Activated CD8-positive, alpha-beta T cell treated with anti-CD3 and anti-CD28 coated beads for 36 hours (primary cell): ENCODE measurements around the gene PRKN. TPM values are rescaled to one million over a fixed set of nuclear protein-coding genes. Genes with fewer than 3 reads are reported as not detected.
A peak's percentile ranks its signal among the peaks of the same experiment; 100 is the strongest.

ENCODE experiments used
- ATAC-seq: fragments of 200-7000 bp; cut with Tn5 transposase; one replicate; pipeline ENCODE4 v1.10.0; 2021; ENCODE audit warnings: mild to moderate bottlenecking, moderate library complexity
- CTCF ChIA-PET: fragments of 350-600 bp; sonication (Branson Sonifier 250); formaldehyde crosslinking; loops from one replicate; lab custom pipeline; 2021; ENCODE audit warnings: antibody characterized with exemption; lab: Charles Lee
- POLR2A ChIA-PET: fragments of 350-600 bp; sonication (Branson Sonifier 250); formaldehyde crosslinking; loops from one replicate; lab custom pipeline; 2021; ENCODE audit warnings: antibody characterized with exemption; lab: Charles Lee
- DNase-seq: peaks from one replicate; pipeline ENCODE4 v3.0.0-alpha.2; 2020
- H3K27ac Mint-ChIP-seq: one replicate; pipeline ENCODE4 v1.8.0; 2021; ENCODE audit warnings: mild to moderate bottlenecking, mixed read lengths
- H3K27me3 Mint-ChIP-seq: one replicate; pipeline ENCODE4 v1.8.0; 2021; ENCODE audit warnings: mixed read lengths
- H3K36me3 Mint-ChIP-seq: one replicate; pipeline ENCODE4 v1.8.0; 2021; ENCODE audit warnings: low read depth, mixed read lengths
- H3K4me1 Mint-ChIP-seq: one replicate; pipeline ENCODE4 v1.8.0; 2021; ENCODE audit warnings: low read depth, mixed read lengths
- H3K4me3 Mint-ChIP-seq: one replicate; pipeline ENCODE4 v1.8.0; 2021; ENCODE audit warnings: mild to moderate bottlenecking, moderate library complexity, mixed read lengths
- H3K9me3 Mint-ChIP-seq: one replicate; pipeline ENCODE4 v1.8.0; 2021; ENCODE audit warnings: mixed read lengths
- intact Hi-C: fragments of 100-400 bp; cut with micrococcal nuclease; formaldehyde crosslinking; loops from one replicate; pipeline ENCODE4 v1.10.0; 2022
- total RNA-seq, 2 experiments: library from RNA; stranded (reverse); gene quantifications; one replicate each; pipeline ENCODE4 v1.2.3, GENCODE V29; 2021
- TF ChIP-seq, protein P1 (sequence below): fragments of 200-600 bp; IDR thresholded peaks from one replicate; pipeline ENCODE4 v1.8.0; 2022; ENCODE audit warnings: antibody characterized with exemption, mild to moderate bottlenecking

Gene PRKN
- total RNA-seq, 2 experiments from 2014 or later, result 1.2 to 1.4 TPM

- POLR2A ChIA-PET, result no interaction called here
- DNase-seq (no peak), ATAC-seq (no peak)
- no peak overlapping the region for H3K4me3 Mint-ChIP-seq
- H3K27me3 Mint-ChIP-seq, result no peaks in the 10 kb centered on the region
- no peaks in the 10 kb centered on the region for H3K36me3 Mint-ChIP-seq
- H3K9me3 Mint-ChIP-seq, result no peaks in the 10 kb centered on the region
- TF ChIP-seq, protein P1, sequence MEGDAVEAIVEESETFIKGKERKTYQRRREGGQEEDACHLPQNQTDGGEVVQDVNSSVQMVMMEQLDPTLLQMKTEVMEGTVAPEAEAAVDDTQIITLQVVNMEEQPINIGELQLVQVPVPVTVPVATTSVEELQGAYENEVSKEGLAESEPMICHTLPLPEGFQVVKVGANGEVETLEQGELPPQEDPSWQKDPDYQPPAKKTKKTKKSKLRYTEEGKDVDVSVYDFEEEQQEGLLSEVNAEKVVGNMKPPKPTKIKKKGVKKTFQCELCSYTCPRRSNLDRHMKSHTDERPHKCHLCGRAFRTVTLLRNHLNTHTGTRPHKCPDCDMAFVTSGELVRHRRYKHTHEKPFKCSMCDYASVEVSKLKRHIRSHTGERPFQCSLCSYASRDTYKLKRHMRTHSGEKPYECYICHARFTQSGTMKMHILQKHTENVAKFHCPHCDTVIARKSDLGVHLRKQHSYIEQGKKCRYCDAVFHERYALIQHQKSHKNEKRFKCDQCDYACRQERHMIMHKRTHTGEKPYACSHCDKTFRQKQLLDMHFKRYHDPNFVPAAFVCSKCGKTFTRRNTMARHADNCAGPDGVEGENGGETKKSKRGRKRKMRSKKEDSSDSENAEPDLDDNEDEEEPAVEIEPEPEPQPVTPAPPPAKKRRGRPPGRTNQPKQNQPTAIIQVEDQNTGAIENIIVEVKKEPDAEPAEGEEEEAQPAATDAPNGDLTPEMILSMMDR, result no peak
- peaks cover 6% of the 10 kb centered on the region for H3K4me1 Mint-ChIP-seq
- intact Hi-C loops, result no loop called here
- H3K27ac Mint-ChIP-seq, result no peak overlapping the region
- CTCF ChIA-PET, result interaction anchor here (3.1 to 5.1 kb wide), 2 partner anchors 16 to 18 kb away, joined by 15 to 23 read pairs; no protein-coding TSS in a partner anchor
Observed at GRCh38 chr6:161354956-161355355, 1372.6 kb downstream of the PRKN start.

DNA sequence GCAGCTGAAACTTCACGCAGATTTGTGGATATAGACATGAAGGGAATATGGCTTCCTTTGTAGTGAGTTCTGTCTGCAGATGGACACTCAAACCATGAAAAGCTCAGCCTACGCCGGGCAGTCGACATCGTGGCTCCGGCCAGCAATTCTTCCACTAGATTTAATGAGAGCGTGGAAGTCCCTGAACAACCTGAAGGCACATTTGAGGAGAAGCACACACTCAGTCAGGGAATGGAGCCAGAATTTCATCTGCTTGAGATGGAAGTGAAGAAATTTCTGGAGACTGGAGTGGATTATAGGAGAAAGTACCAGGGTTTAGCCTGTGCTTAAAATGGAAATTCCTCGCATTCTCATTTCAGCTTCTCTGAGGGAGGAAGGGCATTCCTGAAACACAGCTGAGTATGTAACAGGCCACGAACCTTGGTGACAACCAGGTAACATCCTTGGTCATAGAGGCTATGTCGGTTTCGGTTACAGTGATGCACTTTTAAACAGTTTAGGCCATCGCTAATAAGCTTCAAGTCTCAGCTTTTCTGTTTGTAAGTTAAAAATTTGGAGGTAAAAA lies 1373.2 kb downstream of the PRKN start:
- POLR2A ChIA-PET, result no interaction called here
- CTCF ChIA-PET, result interaction anchor here (3.1 to 5.1 kb wide), 2 partner anchors 17 to 19 kb away, joined by 15 to 23 read pairs; no protein-coding TSS in a partner anchor
- TF ChIP-seq, protein P1, result no peak
- Mint-ChIP-seq H3K36me3 (no peaks in the 10 kb centered on the region), H3K4me1 (peaks cover 6% of the 10 kb centered on the region), H3K9me3 (no peaks in the 10 kb centered on the region), H3K27me3 (no peaks in the 10 kb centered on the region), H3K27ac (no peak overlapping the region), H3K4me3 (no peak overlapping the region)
- DNase-seq (no peak), ATAC-seq (no peak)
- intact Hi-C loops, result no loop called here

DNA sequence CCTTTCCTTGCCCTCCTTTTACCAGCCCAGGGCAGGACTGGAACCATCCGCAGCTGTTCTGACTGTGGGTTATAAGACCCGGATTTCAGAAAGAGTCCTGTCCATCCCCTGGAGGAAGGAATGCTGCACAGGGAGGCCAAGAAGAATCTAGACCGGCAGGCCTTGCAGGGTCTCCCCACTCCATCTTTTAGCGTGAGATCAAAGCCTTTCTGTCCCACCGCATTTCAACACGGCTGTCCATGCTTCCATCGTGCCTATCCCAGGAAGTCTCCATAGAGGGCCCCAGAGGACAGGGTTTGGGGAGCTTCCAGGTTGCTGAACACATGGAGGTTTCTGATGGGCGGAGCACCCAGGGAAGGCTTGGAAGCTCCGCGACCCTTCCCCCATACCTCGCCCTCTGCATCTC lies 1374.4 kb downstream of the PRKN start:
- POLR2A ChIA-PET, result no interaction called here
- H3K4me3 Mint-ChIP-seq, result no peak overlapping the region
- no peak for ATAC-seq
- TF ChIP-seq, protein P1, result no peak
- H3K4me1 Mint-ChIP-seq, result peaks cover 6% of the 10 kb centered on the region
- H3K9me3 Mint-ChIP-seq, result no peaks in the 10 kb centered on the region
- CTCF ChIA-PET, result interaction anchor here (5.1 kb wide), 1 partner anchor 18 kb away, joined by 23 read pairs; no protein-coding TSS in a partner anchor
- H3K27ac Mint-ChIP-seq, result no peak overlapping the region
- no peaks in the 10 kb centered on the region for H3K36me3 Mint-ChIP-seq
- DNase-seq, result no peak
- no peaks in the 10 kb centered on the region for H3K27me3 Mint-ChIP-seq
- intact Hi-C loops, result no loop called here

GRCh38 chr6:161351858-161352257 lies 1375.7 kb downstream of the PRKN start:
- H3K4me1 Mint-ChIP-seq, result peaks cover 6% of the 10 kb centered on the region
- CTCF ChIA-PET, result no interaction called here
- no peak overlapping the region for H3K4me3 Mint-ChIP-seq
- no peaks in the 10 kb centered on the region for H3K9me3 Mint-ChIP-seq
- TF ChIP-seq, protein P1, result no peak
- ATAC-seq, result peak; percentile 65
- no peak overlapping the region for H3K27ac Mint-ChIP-seq
- intact Hi-C loops, result no loop called here
- POLR2A ChIA-PET, result no interaction called here
- peak; percentile 28 for DNase-seq
- no peaks in the 10 kb centered on the region for H3K36me3 Mint-ChIP-seq
- H3K27me3 Mint-ChIP-seq, result no peaks in the 10 kb centered on the region

DNA sequence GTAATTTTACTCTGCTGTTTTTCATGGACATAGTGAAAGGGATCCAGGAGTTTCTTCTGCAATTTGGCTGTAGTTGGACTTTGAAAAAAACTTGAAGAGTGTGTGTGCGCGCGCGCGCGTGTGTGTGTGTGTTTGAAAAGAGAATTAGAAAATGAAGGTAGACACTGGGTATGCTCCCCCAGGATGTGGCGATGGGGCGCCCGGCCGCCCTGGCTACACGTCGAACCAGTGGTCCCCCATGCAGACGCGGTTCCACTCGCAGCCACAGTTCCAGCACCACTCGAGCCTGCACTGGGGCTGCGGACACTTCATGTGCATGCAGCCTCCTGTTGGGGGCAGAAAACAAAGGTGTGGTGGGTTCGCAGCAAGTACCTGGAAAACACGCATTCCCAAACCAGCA lies 1377.7 kb downstream of the PRKN start:
- Mint-ChIP-seq H3K27me3 (no peaks in the 10 kb centered on the region), H3K9me3 (no peaks in the 10 kb centered on the region), H3K27ac (no peak overlapping the region), H3K4me3 (no peak overlapping the region), H3K4me1 (peaks cover 5% of the 10 kb centered on the region), H3K36me3 (no peaks in the 10 kb centered on the region)
- intact Hi-C loops, result no loop called here
- DNase-seq, result peak; percentile 6
- ATAC-seq, result no peak
- TF ChIP-seq, protein P1, result no peak
- POLR2A ChIA-PET, result no interaction called here
- CTCF ChIA-PET, result interaction anchor here (1.2 kb wide), 1 partner anchor 21 kb away, joined by 3 read pairs; no protein-coding TSS in a partner anchor
